NCI-H774 (cell line): Measurements from ENCODE around the gene CHSY1.

Experiments used
- DNase-seq: peaks from one replicate; lab custom pipeline; 2025; lab: John Stamatoyannopoulos, UW

Gene CHSY1

GRCh38 chr15:101269479-101270223 is 17.8 kb upstream of the CHSY1 start:
- no peak for DNase-seq

- no peak for DNase-seq
Observed at GRCh38 chr15:101267320-101268104, 15.7 kb upstream of the CHSY1 start.

- no peak for DNase-seq
Observed at GRCh38 chr15:101266787-101267186, 14.9 kb upstream of the CHSY1 start.

- DNase-seq = no peak
Observed at GRCh38 chr15:101266034-101266433, 14.2 kb upstream of the CHSY1 start.

GRCh38 chr15:101264911-101265641 is 13.2 kb upstream of the CHSY1 start:
- DNase-seq = no peak

- no peak for DNase-seq
Observed at GRCh38 chr15:101264011-101264410, 12.2 kb upstream of the CHSY1 start.

- no peak for DNase-seq
Observed at GRCh38 chr15:101262551-101262950, 10.7 kb upstream of the CHSY1 start.

- DNase-seq = peak; percentile 58
Observed at GRCh38 chr15:101258238-101259144, 6.6 kb upstream of the CHSY1 start.

- DNase-seq = no peak
Observed at GRCh38 chr15:101256757-101257156, 4.9 kb upstream of the CHSY1 start.

- no peak for DNase-seq
Observed at GRCh38 chr15:101255615-101256241, 3.9 kb upstream of the CHSY1 start.

GRCh38 chr15:101255051-101255395 is 3.2 kb upstream of the CHSY1 start:
- DNase-seq = no peak

GRCh38 chr15:101254157-101255050 is 2.6 kb upstream of the CHSY1 start:
- no peak for DNase-seq

GRCh38 chr15:101252836-101253235 is 988 bp upstream of the CHSY1 start:
- DNase-seq = no peak

- DNase-seq = peak; percentile 48
Observed at GRCh38 chr15:101250873-101251829, 697 bp downstream of the CHSY1 start.

- DNase-seq = no peak
Observed at GRCh38 chr15:101250341-101250831, 1.5 kb downstream of the CHSY1 start.

- DNase-seq = no peak
Observed at GRCh38 chr15:101248274-101248673, 3.6 kb downstream of the CHSY1 start.

- no peak for DNase-seq
Observed at GRCh38 chr15:101246824-101247745, 4.8 kb downstream of the CHSY1 start.

- DNase-seq = no peak
Observed at GRCh38 chr15:101246391-101246790, 5.5 kb downstream of the CHSY1 start.
